ENCODE measurements around the gene PDE10A.

The PDE10A gene

GRCh38 chr6:165605901-165606739, 56.9 kb downstream of the PDE10A start:
- no peak overlapping the region for H3K4me3 ChIP-seq (replicated peaks; ENCODE audit: insufficient read depth, low read length)

GRCh38 chr6:165605182-165605875, 57.7 kb downstream of the PDE10A start:
- H3K4me3 ChIP-seq (replicated peaks; ENCODE audit: insufficient read depth, low read length) = no peak overlapping the region
- no peak for DNase-seq (ENCODE audit: low read depth in 1 of 2, low spot score in 1 of 2)
- TF ChIP-seq GABPA (IDR thresholded peaks at IDR 0.05; ENCODE audit: low read depth) = no peak
- no peak for TF ChIP-seq POLR2AphosphoS5 (IDR thresholded peaks at IDR 0.05; ENCODE audit: low read depth)
- no peak for TF ChIP-seq REST (IDR thresholded peaks at IDR 0.05; ENCODE audit: insufficient replicate concordance, low read depth)
- TF ChIP-seq SPI1 (IDR thresholded peaks at IDR 0.05; ENCODE audit: borderline replicate concordance, low read depth) = no peak
- no peak for TF ChIP-seq CTCF (IDR thresholded peaks at IDR 0.05; ENCODE audit: insufficient read depth, low read length)
- no peaks in the 10 kb centered on the region for H3K27me3 ChIP-seq (ENCODE audit: insufficient read depth, poor library complexity, severe bottlenecking)
- no peak overlapping the region for H3K27ac ChIP-seq (replicated peaks)

More at GRCh38 chr6:165605901-165606739, 56.9 kb downstream of the PDE10A start:
- Histone ChIP-seq H3K27ac (replicated peaks) (no peak overlapping the region), H3K27me3 (ENCODE audit: insufficient read depth, poor library complexity, severe bottlenecking) (no peaks in the 10 kb centered on the region)
- TF ChIP-seq REST (IDR thresholded peaks at IDR 0.05; ENCODE audit: insufficient replicate concordance, low read depth) (no peak), SPI1 (IDR thresholded peaks at IDR 0.05; ENCODE audit: borderline replicate concordance, low read depth) (no peak), GABPA (IDR thresholded peaks at IDR 0.05; ENCODE audit: low read depth) (no peak), CTCF (IDR thresholded peaks at IDR 0.05; ENCODE audit: insufficient read depth, low read length) (no peak), POLR2AphosphoS5 (IDR thresholded peaks at IDR 0.05; ENCODE audit: low read depth) (no peak)
- DNase-seq (ENCODE audit: low read depth in 1 of 2, low spot score in 1 of 2) = no peak

DNA sequence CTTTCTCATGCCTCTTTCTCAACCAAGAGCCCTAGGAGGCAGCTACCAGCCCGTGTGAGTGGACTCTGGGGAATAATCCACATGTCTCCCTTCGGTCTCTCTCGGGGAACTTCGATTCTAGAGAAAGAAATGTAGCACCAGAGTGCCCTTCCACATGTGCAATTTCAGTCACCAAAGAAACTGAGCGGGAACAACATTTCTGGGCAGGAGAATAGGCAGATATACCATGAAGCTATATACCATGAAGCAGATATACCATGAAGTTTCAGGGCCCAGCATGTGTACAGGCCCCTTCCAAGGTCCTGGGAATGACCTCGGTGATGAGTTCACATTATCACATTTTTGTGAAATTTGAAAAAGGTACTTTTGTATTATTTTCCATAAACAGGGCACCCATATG, 60.8 kb downstream of the PDE10A start:
- Histone ChIP-seq H3K27me3 (ENCODE audit: insufficient read depth, poor library complexity, severe bottlenecking) (no peaks in the 10 kb centered on the region), H3K27ac (replicated peaks) (no peak overlapping the region), H3K4me3 (replicated peaks; ENCODE audit: insufficient read depth, low read length) (no peak overlapping the region)
- TF ChIP-seq POLR2AphosphoS5 (IDR thresholded peaks at IDR 0.05; ENCODE audit: low read depth) = no peak
- no peak for TF ChIP-seq SPI1 (IDR thresholded peaks at IDR 0.05; ENCODE audit: borderline replicate concordance, low read depth)
- no peak for TF ChIP-seq CTCF (IDR thresholded peaks at IDR 0.05; ENCODE audit: insufficient read depth, low read length)
- no peak for TF ChIP-seq REST (IDR thresholded peaks at IDR 0.05; ENCODE audit: insufficient replicate concordance, low read depth)
- no peak for TF ChIP-seq GABPA (IDR thresholded peaks at IDR 0.05; ENCODE audit: low read depth)
- no peak for DNase-seq (ENCODE audit: low read depth in 1 of 2, low spot score in 1 of 2)

Measured in HL-60 (cell line).